Breast epithelium (tissue), 3 donors: Measurements from ENCODE around the gene RUBCN.

Experiments
- POLR2A ChIP-seq: fragments of 450-650 bp; IDR thresholded peaks from one replicate; pipeline ENCODE4 v1.6.1; 2016; ENCODE audit warnings: antibody characterized with exemption, mild to moderate bottlenecking, moderate library complexity
- POLR2AphosphoS5 ChIP-seq, 3 donors: sonication (generic); formaldehyde crosslinking; IDR thresholded peaks; one replicate each; pipeline ENCODE4 v1.6.1; 2017; ENCODE audit warnings: antibody characterized with exemption in 3 of 3
- TF ChIP-seq, protein P1 (sequence below), 3 donors: fragments of 450-650 bp; IDR thresholded peaks; one replicate each; pipeline ENCODE4 v1.5.1; 2016 to 2017; ENCODE audit warnings: antibody characterized with exemption in 3 of 3, mild to moderate bottlenecking in 3 of 3, moderate library complexity in 3 of 3

DNA sequence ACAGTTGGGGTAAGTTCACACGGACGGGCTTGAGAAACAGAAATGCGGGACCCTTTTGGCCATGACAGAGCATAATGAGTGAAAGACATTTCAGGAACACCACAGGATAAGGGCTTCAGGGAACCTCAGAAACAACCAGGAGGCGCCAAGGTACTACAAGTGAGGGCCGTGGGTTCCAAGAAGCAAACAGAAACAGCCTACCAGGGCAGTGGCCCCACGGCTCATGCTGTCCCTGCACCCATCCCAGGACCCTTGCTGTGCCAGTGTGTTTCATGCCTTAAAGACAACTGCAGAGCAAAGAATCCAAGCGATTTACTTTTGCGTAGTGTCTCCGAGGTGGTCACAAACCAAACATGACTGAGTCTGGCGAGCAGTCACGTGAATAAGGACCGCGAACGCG, 54.0 kb downstream of the RUBCN start:
- TF ChIP-seq, protein P1, sequence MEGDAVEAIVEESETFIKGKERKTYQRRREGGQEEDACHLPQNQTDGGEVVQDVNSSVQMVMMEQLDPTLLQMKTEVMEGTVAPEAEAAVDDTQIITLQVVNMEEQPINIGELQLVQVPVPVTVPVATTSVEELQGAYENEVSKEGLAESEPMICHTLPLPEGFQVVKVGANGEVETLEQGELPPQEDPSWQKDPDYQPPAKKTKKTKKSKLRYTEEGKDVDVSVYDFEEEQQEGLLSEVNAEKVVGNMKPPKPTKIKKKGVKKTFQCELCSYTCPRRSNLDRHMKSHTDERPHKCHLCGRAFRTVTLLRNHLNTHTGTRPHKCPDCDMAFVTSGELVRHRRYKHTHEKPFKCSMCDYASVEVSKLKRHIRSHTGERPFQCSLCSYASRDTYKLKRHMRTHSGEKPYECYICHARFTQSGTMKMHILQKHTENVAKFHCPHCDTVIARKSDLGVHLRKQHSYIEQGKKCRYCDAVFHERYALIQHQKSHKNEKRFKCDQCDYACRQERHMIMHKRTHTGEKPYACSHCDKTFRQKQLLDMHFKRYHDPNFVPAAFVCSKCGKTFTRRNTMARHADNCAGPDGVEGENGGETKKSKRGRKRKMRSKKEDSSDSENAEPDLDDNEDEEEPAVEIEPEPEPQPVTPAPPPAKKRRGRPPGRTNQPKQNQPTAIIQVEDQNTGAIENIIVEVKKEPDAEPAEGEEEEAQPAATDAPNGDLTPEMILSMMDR (IDR thresholded peaks at IDR 0.05): no peak
- TF ChIP-seq POLR2AphosphoS5 (IDR thresholded peaks at IDR 0.05): no peak
- no peak for TF ChIP-seq POLR2A
